ENCODE data around the gene STK10. TPM values are rescaled to one million over a fixed set of nuclear protein-coding genes. Genes with fewer than 3 reads are reported as not detected.

STK10 gene
- total and polyA plus RNA-seq, 7 experiments from 2014 or later, result 55.7 to 474 (median 295) TPM

GRCh38 chr5:172186114-172186695, 1.8 kb downstream of the STK10 start:
- H3K27me3 ChIP-seq (ENCODE audit: control insufficient read depth in 2 of 2, insufficient read depth in 2 of 2, low read length in 2 of 2), result no peaks in the 10 kb centered on the region
- peak overlapping the region; percentile 94 for H3K27ac ChIP-seq (ENCODE audit: low read depth, low read length)
- DNase-seq, result no peak
- H3K4me1 ChIP-seq (ENCODE audit: control insufficient read depth in 2 of 2, insufficient read depth in 2 of 2, low read length in 2 of 2), result peaks cover 31 to 35% of the 10 kb centered on the region in 2 donors
- peak overlapping the region; percentile 89 for H3K4me3 ChIP-seq (ENCODE audit: low read length)
- Mint-ChIP-seq H3K9me3 (peaks cover 0 to 2% (median 0%) of the 10 kb centered on the region in 11 donors), H3K4me3 (peak overlapping the region; percentile 96 to 100 (median 99)), H3K27me3 (peaks cover 0 to 8% (median 0%) of the 10 kb centered on the region in 5 donors), H3K36me3 (peaks cover 4 to 39% (median 8%) of the 10 kb centered on the region in 5 donors), H3K27ac (peak overlapping the region; percentile 91 to 100 (median 97)), H3K4me1 (peaks cover 15 to 45% (median 41%) of the 10 kb centered on the region in 7 donors)
- H3K36me3 ChIP-seq (ENCODE audit: control insufficient read depth in 2 of 3, insufficient read depth in 3 of 3, low read length in 3 of 3), result peaks cover 0 to 9% (median 0%) of the 10 kb centered on the region in 3 experiments
- ChIA-PET POLR2A (interaction anchor here (0.6 to 9.8 kb wide), 17 partner anchors 14 to 179 kb away, joined by 3 to 562 read pairs (median 7); partner anchors contain the start of gene FBXW11), CTCF (interaction anchor here (0.9 to 5.9 kb wide), 14 partner anchors 9 to 584 kb away, joined by 3 to 113 read pairs (median 4); no protein-coding TSS in a partner anchor)
- no peak for ATAC-seq
- no peaks in the 10 kb centered on the region for H3K9me3 ChIP-seq (ENCODE audit: control insufficient read depth in 2 of 3, low read length in 3 of 3)
- intact Hi-C loops (cut with micrococcal nuclease), result loop anchor here (2.0 to 10.0 kb wide), 7 partner anchors 511 to 1854 kb away; partner anchors contain the start of genes BNIP1 (in 1 of the 2), CPEB4 (in 1 of the 2), NPM1 (in 1 of the 2) and STC2 (in 1 of the 2)

DNA sequence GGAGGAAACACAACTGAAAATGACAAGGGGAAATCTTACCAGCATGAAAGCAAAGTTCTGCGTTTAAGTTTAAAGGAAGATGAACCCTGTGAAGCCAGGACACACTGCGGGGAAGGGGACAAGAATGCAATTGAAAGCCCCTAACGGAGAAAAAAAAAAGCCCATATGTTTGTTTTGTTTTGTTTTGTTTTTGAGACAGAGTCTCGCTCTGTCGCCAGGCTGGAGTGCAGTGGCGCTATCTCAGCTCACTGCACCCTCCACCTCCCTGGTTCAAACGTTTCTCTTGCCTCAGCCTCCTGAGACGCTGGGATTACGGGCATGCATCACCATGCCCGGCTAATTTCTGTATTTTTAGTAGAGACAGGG, 2.9 kb downstream of the STK10 start:
- Mint-ChIP-seq H3K36me3 (peaks cover 4 to 45% (median 11%) of the 10 kb centered on the region in 5 donors), H3K4me1 (peaks cover 22 to 54% (median 49%) of the 10 kb centered on the region in 7 donors), H3K27me3 (peaks cover 0 to 8% (median 0%) of the 10 kb centered on the region in 5 donors), H3K27ac (peak overlapping the region; percentile 91 to 100 (median 97)), H3K9me3 (peaks cover 0 to 2% (median 0%) of the 10 kb centered on the region in 11 donors), H3K4me3 (peak overlapping the region; percentile 96 to 100 (median 99))
- H3K9me3 ChIP-seq (ENCODE audit: control insufficient read depth in 2 of 3, low read length in 3 of 3), result no peaks in the 10 kb centered on the region
- peak overlapping the region; percentile 89 for H3K4me3 ChIP-seq (ENCODE audit: low read length)
- peaks cover 0 to 9% (median 0%) of the 10 kb centered on the region in 3 experiments for H3K36me3 ChIP-seq (ENCODE audit: control insufficient read depth in 2 of 3, insufficient read depth in 3 of 3, low read length in 3 of 3)
- intact Hi-C loops (cut with micrococcal nuclease), result loop anchor here (5.0 to 10.0 kb wide), 6 partner anchors 512 to 1853 kb away; partner anchors contain the start of genes BNIP1 (in 1 of the 2), CPEB4 (in 1 of the 2), NPM1 (in 1 of the 2) and STC2 (in 1 of the 2)
- no peaks in the 10 kb centered on the region for H3K27me3 ChIP-seq (ENCODE audit: control insufficient read depth in 2 of 2, insufficient read depth in 2 of 2, low read length in 2 of 2)
- POLR2A ChIA-PET, result interaction anchor here (1.2 to 9.8 kb wide), 8 partner anchors 13 to 178 kb away, joined by 3 to 562 read pairs (median 18); partner anchors contain the start of gene FBXW11
- DNase-seq (peak in 5 of 9 donors; percentile 40 to 57 (median 51)), ATAC-seq (peak; percentile 0)
- peak overlapping the region; percentile 94 for H3K27ac ChIP-seq (ENCODE audit: low read depth, low read length)
- H3K4me1 ChIP-seq (ENCODE audit: control insufficient read depth in 2 of 2, insufficient read depth in 2 of 2, low read length in 2 of 2), result peaks cover 41 to 46% of the 10 kb centered on the region in 2 donors
- CTCF ChIA-PET, result interaction anchor here (0.7 to 5.9 kb wide), 6 partner anchors 10 to 227 kb away, joined by 3 to 113 read pairs (median 6); no protein-coding TSS in a partner anchor

DNA sequence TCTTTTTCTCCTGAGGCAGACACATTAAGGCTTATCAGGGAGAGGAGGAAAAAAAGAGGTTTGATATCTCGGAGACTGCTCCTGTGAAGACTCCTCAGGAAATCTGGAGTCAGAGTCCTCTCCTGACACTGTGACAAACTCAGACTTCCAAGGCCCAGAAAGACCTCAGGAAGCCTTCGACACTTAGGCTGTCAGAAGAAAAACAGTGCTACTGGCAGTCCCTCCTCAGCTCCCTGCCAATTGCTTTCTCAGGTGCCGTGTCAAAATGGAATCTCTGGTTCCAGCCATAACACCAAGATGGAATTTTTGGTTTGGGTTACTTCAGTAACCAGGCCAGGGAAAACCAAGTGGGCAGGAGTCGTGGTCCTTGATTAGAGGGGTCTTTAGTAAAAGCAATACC, 4.1 kb downstream of the STK10 start:
- peak overlapping the region; percentile 89 for H3K4me3 ChIP-seq (ENCODE audit: low read length)
- Mint-ChIP-seq H3K4me1 (peaks cover 30 to 66% (median 58%) of the 10 kb centered on the region in 7 donors), H3K27ac (peak overlapping the region; percentile 91 to 100 (median 97)), H3K4me3 (peak overlapping the region; percentile 96 to 100 (median 99)), H3K27me3 (no peaks in the 10 kb centered on the region), H3K36me3 (peaks cover 4 to 51% (median 11%) of the 10 kb centered on the region in 5 donors), H3K9me3 (no peaks in the 10 kb centered on the region)
- CTCF ChIA-PET, result interaction anchor here (1.1 to 3.4 kb wide), 3 partner anchors 9 to 78 kb away, joined by 3 to 19 read pairs (median 9); no protein-coding TSS in a partner anchor
- peak overlapping the region; percentile 94 for H3K27ac ChIP-seq (ENCODE audit: low read depth, low read length)
- peaks cover 53 to 56% of the 10 kb centered on the region in 2 donors for H3K4me1 ChIP-seq (ENCODE audit: control insufficient read depth in 2 of 2, insufficient read depth in 2 of 2, low read length in 2 of 2)
- no peaks in the 10 kb centered on the region for H3K27me3 ChIP-seq (ENCODE audit: control insufficient read depth in 2 of 2, insufficient read depth in 2 of 2, low read length in 2 of 2)
- peaks cover 0 to 9% (median 0%) of the 10 kb centered on the region in 3 experiments for H3K36me3 ChIP-seq (ENCODE audit: control insufficient read depth in 2 of 3, insufficient read depth in 3 of 3, low read length in 3 of 3)
- no peaks in the 10 kb centered on the region for H3K9me3 ChIP-seq (ENCODE audit: control insufficient read depth in 2 of 3, low read length in 3 of 3)
- POLR2A ChIA-PET, result interaction anchor here (0.6 to 9.8 kb wide), 10 partner anchors 12 to 117 kb away, joined by 3 to 562 read pairs (median 4); no protein-coding TSS in a partner anchor
- no peak for ATAC-seq
- DNase-seq, result no peak
- intact Hi-C loops (cut with micrococcal nuclease), result loop anchor here (10.0 kb wide), 2 partner anchors 961 to 1141 kb away; partner anchors contain the start of genes BNIP1 (in 1 of the 2) and STC2 (in 1 of the 2)

DNA sequence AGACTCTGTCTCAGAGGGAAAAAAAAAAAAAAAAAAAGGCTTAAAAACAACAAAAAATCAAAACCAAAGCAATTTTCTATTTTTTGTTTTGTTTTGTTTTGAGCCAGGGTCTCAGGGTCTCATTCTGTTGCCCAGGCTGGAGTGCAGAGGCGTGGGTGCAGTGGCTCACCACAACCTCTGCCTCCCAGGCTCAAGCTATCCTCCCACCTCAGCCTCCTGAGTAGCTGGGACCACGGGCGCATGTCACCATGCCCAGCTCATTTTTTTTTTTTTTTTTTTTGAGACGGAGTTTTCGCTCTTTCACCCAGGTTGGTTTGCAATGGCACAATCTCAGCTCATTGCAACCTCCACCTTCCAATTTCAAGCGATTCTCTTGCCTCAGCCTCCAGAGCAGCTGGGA, 5.7 kb downstream of the STK10 start:
- peaks cover 69 to 72% of the 10 kb centered on the region in 2 donors for H3K4me1 ChIP-seq (ENCODE audit: control insufficient read depth in 2 of 2, insufficient read depth in 2 of 2, low read length in 2 of 2)
- DNase-seq (no peak), ATAC-seq (no peak)
- H3K4me1 Mint-ChIP-seq, result peaks cover 40 to 81% (median 73%) of the 10 kb centered on the region in 7 donors
- H3K9me3 Mint-ChIP-seq, result peaks cover 0 to 2% (median 0%) of the 10 kb centered on the region in 11 donors
- peak overlapping the region in 5 of 10 donors; percentile 23 to 98 (median 54) for H3K4me3 Mint-ChIP-seq
- H3K36me3 ChIP-seq (ENCODE audit: control insufficient read depth in 2 of 3, insufficient read depth in 3 of 3, low read length in 3 of 3), result peaks cover 0 to 2% (median 0%) of the 10 kb centered on the region in 3 experiments
- intact Hi-C loops (cut with micrococcal nuclease), result loop anchor here (10.0 kb wide), 2 partner anchors 963 to 1143 kb away; partner anchors contain the start of genes BNIP1 (in 1 of the 2) and STC2 (in 1 of the 2)
- H3K27me3 Mint-ChIP-seq, result no peaks in the 10 kb centered on the region
- H3K9me3 ChIP-seq (ENCODE audit: control insufficient read depth in 2 of 3, low read length in 3 of 3), result no peaks in the 10 kb centered on the region
- peak overlapping the region; percentile 94 for H3K27ac ChIP-seq (ENCODE audit: low read depth, low read length)
- no peak overlapping the region for H3K4me3 ChIP-seq (ENCODE audit: low read length)
- peak overlapping the region in 8 of 9 donors; percentile 51 to 98 (median 94) for H3K27ac Mint-ChIP-seq
- CTCF ChIA-PET, result interaction anchor here (0.7 to 1.0 kb wide), 2 partner anchors 9 to 114 kb away, joined by 6 read pairs; no protein-coding TSS in a partner anchor
- POLR2A ChIA-PET, result interaction anchor here (0.6 to 9.8 kb wide), 7 partner anchors 10 to 116 kb away, joined by 3 to 562 read pairs (median 16); no protein-coding TSS in a partner anchor
- H3K36me3 Mint-ChIP-seq, result peaks cover 4 to 60% (median 16%) of the 10 kb centered on the region in 5 donors
- H3K27me3 ChIP-seq (ENCODE audit: control insufficient read depth in 2 of 2, insufficient read depth in 2 of 2, low read length in 2 of 2), result no peaks in the 10 kb centered on the region

DNA sequence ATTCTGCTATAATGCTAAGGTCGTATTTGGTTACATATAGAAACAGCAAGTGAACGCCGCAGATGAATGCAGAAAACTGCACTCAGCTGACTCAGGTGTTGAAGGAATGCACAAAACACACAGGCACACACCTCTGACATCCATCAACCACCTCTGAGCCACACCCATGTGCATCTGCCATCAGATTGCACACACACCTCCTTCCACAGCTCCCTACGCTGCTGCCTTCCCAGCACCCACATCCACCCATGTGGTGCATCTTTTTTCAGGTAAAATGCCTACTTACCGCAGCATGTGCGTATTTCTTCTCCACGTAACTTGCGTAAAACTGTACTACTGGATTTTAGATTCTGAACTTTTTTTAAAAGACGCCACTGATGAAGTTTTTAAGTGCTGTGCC, 7.1 kb downstream of the STK10 start:
- H3K4me1 Mint-ChIP-seq, result peaks cover 49 to 95% (median 83%) of the 10 kb centered on the region in 7 donors
- Histone ChIP-seq H3K27ac (ENCODE audit: low read depth, low read length) (peak overlapping the region; percentile 92), H3K4me3 (ENCODE audit: low read length) (peak overlapping the region; percentile 21), H3K4me1 (ENCODE audit: control insufficient read depth in 2 of 2, insufficient read depth in 2 of 2, low read length in 2 of 2) (peaks cover 83 to 86% of the 10 kb centered on the region in 2 donors), H3K27me3 (ENCODE audit: control insufficient read depth in 2 of 2, insufficient read depth in 2 of 2, low read length in 2 of 2) (no peaks in the 10 kb centered on the region), H3K9me3 (ENCODE audit: control insufficient read depth in 2 of 3, low read length in 3 of 3) (no peaks in the 10 kb centered on the region), H3K36me3 (ENCODE audit: control insufficient read depth in 2 of 3, insufficient read depth in 3 of 3, low read length in 3 of 3) (no peaks in the 10 kb centered on the region)
- intact Hi-C loops (cut with micrococcal nuclease), result loop anchor here (10.0 kb wide), 2 partner anchors 964 to 1144 kb away; partner anchors contain the start of genes BNIP1 (in 1 of the 2) and STC2 (in 1 of the 2)
- H3K4me3 Mint-ChIP-seq, result peak overlapping the region; percentile 77 to 98 (median 85)
- ChIA-PET POLR2A (interaction anchor here (1.2 to 9.8 kb wide), 6 partner anchors 9 to 174 kb away, joined by 3 to 562 read pairs (median 13); partner anchors contain the start of gene FBXW11), CTCF (no interaction called here)
- peaks cover 4 to 57% (median 21%) of the 10 kb centered on the region in 5 donors for H3K36me3 Mint-ChIP-seq
- H3K9me3 Mint-ChIP-seq, result peaks cover 0 to 2% (median 0%) of the 10 kb centered on the region in 11 donors
- DNase-seq (peak in 7 of 9 donors; percentile 69 to 86 (median 78)), ATAC-seq (peak; percentile 44)
- H3K27me3 Mint-ChIP-seq, result no peaks in the 10 kb centered on the region
- H3K27ac Mint-ChIP-seq, result peak overlapping the region; percentile 94 to 100 (median 97)

All from naive thymus-derived CD4-positive, alpha-beta T cell (primary cell).